ENCODE results near the gene UBA1. TPM values are rescaled to one million over a fixed set of nuclear protein-coding genes. Genes with fewer than 3 reads are reported as not detected.
"Not testable (repeated sequence)": the region's sequence is repeated elsewhere in the genome, so short reads cannot be mapped to it uniquely, and the experiment has no call there.

Gene UBA1
- polyA plus RNA-seq, 1 donor from 2014 or later, result 190 TPM

GRCh38 chrX:47250017-47250347 lies 56.4 kb downstream of the UBA1 start:
- H3K9me3 Mint-ChIP-seq, result peaks cover 0 to 6% (median 0%) of the 10 kb centered on the region in 3 donors
- no peaks in the 10 kb centered on the region for H3K27me3 Mint-ChIP-seq
- H3K36me3 Mint-ChIP-seq, result peaks cover 12% of the 10 kb centered on the region
- no peak overlapping the region for H3K27ac Mint-ChIP-seq
- no peak overlapping the region for H3K4me3 Mint-ChIP-seq
- no peaks in the 10 kb centered on the region for H3K4me1 Mint-ChIP-seq

- H3K9me3 Mint-ChIP-seq, H3K4me3 Mint-ChIP-seq, H3K27ac Mint-ChIP-seq, H3K4me1 Mint-ChIP-seq, H3K27me3 Mint-ChIP-seq, H3K36me3 Mint-ChIP-seq: not testable (repeated sequence)
These were observed 64.0 kb downstream of the UBA1 start for GRCh38 chrX:47257620-47258019.

Other genes starting within 250 kb of the UBA1 start
- not detected for gene RGN, start 115.4 kb upstream of the UBA1 start, polyA plus RNA-seq
- gene NDUFB11, start 49.1 kb upstream of the UBA1 start, polyA plus RNA-seq, result 197 TPM
- 36.0 TPM for gene RBM10, start 48.6 kb upstream of the UBA1 start, polyA plus RNA-seq
- gene CDK16, start 24.9 kb downstream of the UBA1 start, polyA plus RNA-seq, result 16.8 TPM
- gene USP11, start 39.2 kb downstream of the UBA1 start, polyA plus RNA-seq, result 68.6 TPM
- 0.44 TPM for gene ZNF157, start 176.7 kb downstream of the UBA1 start, polyA plus RNA-seq

Data from IgD-negative memory B cell (primary cell).